GM12891 (cell line): Measurements from ENCODE around the gene ATP11A.

Experiments used
- DNase-seq: peaks from one replicate; pipeline ENCODE4 v3.0.0; 2011; ENCODE audit warnings: low spot score; ENCODE audit not compliant: insufficient read length
- FAIRE-seq: peaks from 2 replicates; lab custom pipeline; 2011; peaks lifted over from hg19 to GRCh38; lab: Jason Lieb, UNC
- PAX5 ChIP-seq: IDR thresholded peaks from 2 replicates; pipeline ENCODE4 v1.6.1; 2011; ENCODE audit warnings: low read length, moderate library complexity, mild to moderate bottlenecking; ENCODE audit not compliant: insufficient read depth, severe bottlenecking
- POLR2A ChIP-seq: IDR thresholded peaks from 2 replicates; pipeline ENCODE4 v1.6.1; 2011; ENCODE audit warnings: low read depth, low read length, control low read depth
- POLR2AphosphoS5 ChIP-seq: IDR thresholded peaks from 2 replicates; pipeline ENCODE4 v1.6.1; 2011; ENCODE audit warnings: low read depth, low read length, control low read depth
- POU2F2 ChIP-seq: IDR thresholded peaks from 2 replicates; pipeline ENCODE4 v1.6.1; 2011; ENCODE audit warnings: low read depth, mild to moderate bottlenecking, control low read depth, low read length, moderate library complexity
- SPI1 ChIP-seq: IDR thresholded peaks from 2 replicates; pipeline ENCODE4 v1.6.1; 2011; ENCODE audit warnings: low read depth, low read length, control low read depth
- TAF1 ChIP-seq: IDR thresholded peaks from 2 replicates; pipeline ENCODE4 v1.6.1; 2011; ENCODE audit warnings: low read depth, low read length, control low read depth

ATP11A gene

DNA sequence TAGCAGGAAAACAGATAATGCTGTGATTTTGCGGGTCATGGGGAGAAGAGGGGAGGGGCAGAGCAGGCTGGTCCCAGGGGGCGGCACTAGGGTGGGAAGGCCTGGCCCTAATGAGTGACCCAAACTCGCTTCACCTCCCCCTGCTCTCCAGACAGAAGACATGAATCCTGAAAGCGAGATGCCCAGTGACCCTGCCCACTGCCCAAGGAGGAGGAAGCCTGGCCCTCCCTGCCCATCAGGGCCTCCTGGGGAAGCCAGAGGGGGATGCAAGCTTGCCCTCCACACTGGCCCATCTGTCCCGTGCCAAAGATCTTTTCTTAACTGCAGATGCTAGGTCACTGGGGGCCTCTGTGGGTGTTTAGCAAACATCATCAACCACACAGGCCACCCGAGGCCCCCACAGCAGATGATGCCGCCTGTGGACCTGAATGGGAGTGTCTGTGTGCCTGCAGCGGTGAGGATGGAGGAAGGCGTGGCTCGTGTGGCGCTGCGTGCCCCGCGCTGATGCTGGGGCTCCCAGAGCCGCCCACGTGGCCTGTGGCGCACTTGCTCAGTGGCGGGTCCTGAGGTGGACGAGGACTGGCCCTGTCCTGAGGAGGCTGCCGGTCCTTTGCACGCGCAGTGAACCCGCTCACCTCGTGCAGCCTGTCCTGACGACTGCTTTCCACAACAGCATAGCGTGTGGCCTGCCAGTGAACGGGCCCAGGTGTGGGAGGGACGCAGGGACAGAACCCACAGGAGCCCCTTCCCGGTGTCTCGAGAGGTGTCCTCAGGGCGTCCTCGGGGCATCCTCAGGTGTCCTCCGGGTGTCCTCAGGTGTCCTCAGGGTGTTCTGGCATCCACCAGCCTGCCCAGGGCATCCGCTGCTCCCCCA, 198.6 kb downstream of the ATP11A start:
- FAIRE-seq, result no peak
- no peak for DNase-seq

GRCh38 chr13:112889351-112890290, 199.8 kb downstream of the ATP11A start:
- FAIRE-seq (no peak), DNase-seq (no peak)
- TF ChIP-seq POLR2A, result no peak
- no peak for TF ChIP-seq PAX5
- TF ChIP-seq TAF1, result no peak
- TF ChIP-seq POU2F2, result no peak
- no peak for TF ChIP-seq POLR2AphosphoS5
- no peak for TF ChIP-seq SPI1

More for the DNA sequence above, 198.6 kb downstream of the ATP11A start:
- TF ChIP-seq POU2F2 (no peak), PAX5 (no peak), POLR2AphosphoS5 (no peak), TAF1 (no peak), POLR2A (no peak), SPI1 (no peak)

GRCh38 chr13:112890316-112891145, 200.7 kb downstream of the ATP11A start:
- no peak for DNase-seq
- TF ChIP-seq POLR2A (no peak), POLR2AphosphoS5 (no peak), TAF1 (no peak), PAX5 (no peak), SPI1 (no peak), POU2F2 (no peak)
- no peak for FAIRE-seq

GRCh38 chr13:112891477-112892401, 201.9 kb downstream of the ATP11A start:
- FAIRE-seq (no peak), DNase-seq (no peak)
- no peak for TF ChIP-seq TAF1
- TF ChIP-seq PAX5, result no peak
- no peak for TF ChIP-seq SPI1
- no peak for TF ChIP-seq POLR2AphosphoS5
- TF ChIP-seq POU2F2, result no peak
- TF ChIP-seq POLR2A, result no peak

- FAIRE-seq (no peak), DNase-seq (no peak)
- TF ChIP-seq SPI1 (peak; percentile 67), POLR2A (no peak), POLR2AphosphoS5 (no peak)
Observed at GRCh38 chr13:112892426-112893206, 202.8 kb downstream of the ATP11A start.

- TF ChIP-seq TAF1 (no peak), SPI1 (no peak), PAX5 (no peak), POU2F2 (no peak), POLR2A (no peak), POLR2AphosphoS5 (no peak)
- DNase-seq, result no peak
Observed at GRCh38 chr13:112893207-112893569, 203.3 kb downstream of the ATP11A start.

GRCh38 chr13:112893570-112894422, 204.0 kb downstream of the ATP11A start:
- FAIRE-seq, result no peak
- peak; percentile 75 for DNase-seq
- TF ChIP-seq POLR2AphosphoS5, result no peak
- TF ChIP-seq POU2F2, result no peak
- TF ChIP-seq TAF1, result no peak
- no peak for TF ChIP-seq PAX5
- no peak for TF ChIP-seq POLR2A
- no peak for TF ChIP-seq SPI1

More at GRCh38 chr13:112893207-112893569, 203.3 kb downstream of the ATP11A start:
- no peak for FAIRE-seq
